Bronchial epithelial cell (primary cell): ENCODE results near the gene RASL10A. TPM values are rescaled to one million over a fixed set of nuclear protein-coding genes. Genes with fewer than 3 reads are reported as not detected.
A peak's percentile ranks its signal among the peaks of the same experiment; 100 is the strongest.

Experiments
- DNase-seq: peaks from one replicate; pipeline ENCODE4 v3.0.0-alpha.2; 2010; ENCODE audit warnings: low read depth
- FAIRE-seq: peaks from 2 replicates; lab custom pipeline; 2011; peaks lifted over from hg19 to GRCh38; lab: Jason Lieb, UNC
- H3K27me3 ChIP-seq: 2 replicates; pipeline ENCODE4 v1.5.1; 2011; ENCODE audit warnings: low read length; ENCODE audit not compliant: control insufficient read depth, insufficient read depth
- H3K36me3 ChIP-seq: 2 replicates; pipeline ENCODE4 v1.5.1; 2011; ENCODE audit warnings: low read length; ENCODE audit not compliant: control insufficient read depth, insufficient read depth
- H3K4me3 ChIP-seq: 2 replicates; pipeline ENCODE4 v1.5.1; 2011; ENCODE audit warnings: mild to moderate bottlenecking, low read depth, low read length, control low read depth
- CTCF ChIP-seq: IDR thresholded peaks from 2 replicates; pipeline ENCODE4 v1.5.1; 2011; ENCODE audit warnings: mild to moderate bottlenecking, moderate library complexity, low read length, control low read depth, inconsistent platforms; ENCODE audit not compliant: insufficient read depth, severe bottlenecking
- total RNA-seq: library from RNA; depleted of rRNA; stranded (reverse); fragments of >200 nt; gene quantifications from 2 replicates; pipeline ENCODE4 v1.2.1, GENCODE V29; 2014

RASL10A gene
- total RNA-seq, 1 donor from 2014 or later, result not detected

- H3K36me3 ChIP-seq, result peaks cover 16% of the 10 kb centered on the region
- peak; percentile 35 for DNase-seq
- H3K27me3 ChIP-seq, result no peaks in the 10 kb centered on the region
- no peak for FAIRE-seq
- TF ChIP-seq CTCF, result no peak
- H3K4me3 ChIP-seq, result peak overlapping the region; percentile 76
Measured at GRCh38 chr22:29270475-29271271, 44.8 kb downstream of the RASL10A start.

- DNase-seq (peak; percentile 22), FAIRE-seq (no peak)
- TF ChIP-seq CTCF, result no peak
- peaks cover 20% of the 10 kb centered on the region for H3K36me3 ChIP-seq
- peak overlapping the region; percentile 76 for H3K4me3 ChIP-seq
- no peaks in the 10 kb centered on the region for H3K27me3 ChIP-seq
Measured at GRCh38 chr22:29269731-29270474, 45.6 kb downstream of the RASL10A start.

- Histone ChIP-seq H3K4me3 (peak overlapping the region; percentile 76), H3K27me3 (no peaks in the 10 kb centered on the region), H3K36me3 (peaks cover 22% of the 10 kb centered on the region)
- DNase-seq (no peak), FAIRE-seq (no peak)
- no peak for TF ChIP-seq CTCF
Measured at GRCh38 chr22:29269230-29269604, 46.3 kb downstream of the RASL10A start.

- no peak for FAIRE-seq
- peak overlapping the region; percentile 76 for H3K4me3 ChIP-seq
- peak; percentile 20 for DNase-seq
- TF ChIP-seq CTCF, result no peak
- no peaks in the 10 kb centered on the region for H3K27me3 ChIP-seq
- H3K36me3 ChIP-seq, result peaks cover 25% of the 10 kb centered on the region
Measured at GRCh38 chr22:29268511-29269229, 46.8 kb downstream of the RASL10A start.

- peaks cover 23% of the 10 kb centered on the region for H3K36me3 ChIP-seq
- peak within 1 kb of the TSS; percentile 76 for H3K4me3 ChIP-seq
- FAIRE-seq (no peak), DNase-seq (peak; percentile 77)
- H3K27me3 ChIP-seq, result no peaks in the 10 kb centered on the region
- TF ChIP-seq CTCF, result peak; percentile 3
Measured at GRCh38 chr22:29267858-29268510, 47.5 kb downstream of the RASL10A start, which contains the start of the genes EWSR1 and RHBDD3. Gene EWSR1, plus strand, starts transcription at chr22:29268268. Its CDS starts 69 bp downstream, at chr22:29268337. Gene RHBDD3, minus strand, starts transcription at chr22:29267981. Its CDS starts 2,355 bp downstream, at chr22:29265626.
